ENCODE measurements around the gene CAMK2G.
"Not testable (repeated sequence)": the region's sequence is repeated elsewhere in the genome, so short reads cannot be mapped to it uniquely, and the experiment has no call there.

Gene CAMK2G

GRCh38 chr10:73812657-73813056, 61.7 kb downstream of the CAMK2G start:
- DNase-seq (ENCODE audit: low read depth in 3 of 3): no peak

DNA sequence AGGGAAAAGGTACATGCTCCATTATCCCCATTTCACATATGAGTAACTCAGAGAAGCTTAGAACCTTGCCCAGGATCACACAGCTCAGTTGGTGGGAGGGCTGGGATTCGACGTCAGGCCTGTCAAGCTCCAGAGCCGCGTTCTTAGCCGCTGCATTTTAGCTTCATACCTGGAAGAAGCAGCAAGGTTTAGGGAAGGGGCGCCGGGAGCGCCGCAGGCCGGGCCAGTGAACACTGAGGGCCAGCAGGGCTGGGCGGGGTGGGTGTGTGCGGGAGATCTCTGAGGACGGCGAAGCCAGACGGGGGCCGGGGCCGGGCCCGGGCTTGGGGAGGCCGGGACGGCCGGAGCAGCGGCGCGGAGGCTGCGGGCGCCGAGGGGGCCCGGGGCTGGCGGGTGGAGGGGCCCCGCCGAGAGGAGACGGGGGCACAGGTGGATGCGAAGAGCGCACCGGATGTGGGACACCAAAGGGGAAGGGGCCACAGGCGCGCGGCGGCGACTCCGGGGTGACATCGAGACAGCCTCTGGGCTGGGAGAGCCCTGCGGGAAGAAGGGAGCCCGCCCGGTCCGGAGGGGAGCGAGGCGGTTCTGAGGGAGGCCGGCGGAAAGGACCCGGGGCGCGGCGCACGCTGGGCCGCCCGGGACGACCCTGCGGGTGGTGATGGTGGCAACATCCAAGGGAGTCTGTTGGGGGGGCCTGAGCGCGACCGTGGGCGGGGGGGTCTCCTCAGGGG, 63.5 kb downstream of the CAMK2G start:
- peak in 2 of 3 experiments; percentile 24 to 40 for DNase-seq (ENCODE audit: low read depth in 3 of 3)

DNA sequence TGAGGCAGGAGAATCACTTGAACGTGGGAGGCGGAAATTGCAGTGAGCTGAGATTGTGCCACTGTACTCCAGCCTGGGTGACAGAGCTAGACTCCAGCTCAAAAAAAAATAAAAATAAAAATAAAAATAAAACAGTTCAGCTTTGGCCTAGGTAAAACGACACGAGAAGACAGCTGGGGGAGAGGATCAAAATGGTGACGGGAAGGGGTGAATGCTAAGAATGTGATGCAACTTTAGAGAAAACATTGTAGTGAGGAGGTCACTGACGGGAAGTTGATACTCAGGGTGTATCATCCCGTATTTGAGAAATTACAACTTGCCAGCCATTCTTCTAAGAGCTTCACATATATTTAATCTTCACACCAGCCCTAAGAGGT, 64.0 kb downstream of the CAMK2G start:
- DNase-seq (ENCODE audit: low read depth in 3 of 3): no peak

GRCh38 chr10:73809061-73809818, 65.1 kb downstream of the CAMK2G start:
- no peak for DNase-seq (ENCODE audit: low read depth in 3 of 3)

DNA sequence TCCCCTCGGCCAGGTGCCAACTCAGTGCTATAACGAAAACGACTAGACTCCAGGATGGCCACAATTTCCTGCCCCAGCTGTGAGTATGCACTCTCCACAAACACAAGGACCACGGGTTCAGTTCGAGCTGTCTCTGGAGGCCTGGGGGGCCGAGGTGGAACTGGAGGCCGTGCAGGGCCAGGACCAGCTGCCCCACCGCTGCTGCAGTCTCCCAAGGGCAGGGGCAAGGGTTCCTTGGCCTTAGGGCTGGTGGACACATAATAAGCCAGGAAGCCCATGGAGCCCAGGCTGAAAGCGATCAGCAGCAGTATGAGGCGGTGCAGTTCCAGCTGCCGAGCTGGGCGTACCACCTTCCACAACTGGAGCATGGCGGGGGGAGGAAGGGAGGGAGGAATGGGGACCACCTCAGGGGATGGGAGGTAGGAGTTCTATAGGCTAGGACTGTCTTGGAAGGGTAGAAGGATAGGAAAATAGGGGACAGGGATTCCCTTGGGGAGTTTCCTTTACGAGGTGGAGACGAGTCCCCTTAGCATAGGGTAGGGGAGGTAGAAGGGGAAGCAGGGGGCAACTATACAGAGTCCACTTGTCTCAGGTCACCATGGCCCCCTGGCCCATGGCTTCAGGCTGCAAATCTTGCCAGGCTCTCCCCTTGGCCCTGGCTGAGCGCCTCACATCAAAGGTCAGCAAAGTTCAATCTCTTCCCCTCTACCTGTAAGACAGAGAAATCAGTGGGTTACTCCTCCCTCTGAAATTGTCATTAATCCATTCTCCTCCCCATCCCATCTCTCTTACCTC, 66.1 kb downstream of the CAMK2G start:
- DNase-seq (ENCODE audit: low read depth in 3 of 3): no peak

DNA sequence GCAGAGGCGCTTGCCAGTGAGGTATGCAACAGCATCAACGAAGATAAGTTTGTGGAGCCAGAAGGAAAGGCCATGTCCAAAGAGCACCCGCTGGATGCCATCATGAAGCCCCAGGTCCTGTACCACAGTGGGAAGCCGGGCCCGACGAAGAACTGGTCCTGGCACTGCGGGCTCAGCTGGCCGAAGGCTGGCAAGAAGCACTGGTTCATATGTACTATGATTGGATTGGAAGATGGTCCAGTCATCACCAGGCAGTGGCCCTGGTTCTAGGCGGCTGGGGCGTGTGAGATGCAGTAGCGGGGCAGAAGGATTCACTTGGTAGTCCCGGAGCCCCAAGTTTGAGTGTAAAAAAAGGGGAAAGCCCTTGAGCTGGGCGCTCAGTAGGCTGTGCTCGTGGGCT, 66.9 kb downstream of the CAMK2G start:
- no peak for DNase-seq (ENCODE audit: low read depth in 3 of 3)

DNA sequence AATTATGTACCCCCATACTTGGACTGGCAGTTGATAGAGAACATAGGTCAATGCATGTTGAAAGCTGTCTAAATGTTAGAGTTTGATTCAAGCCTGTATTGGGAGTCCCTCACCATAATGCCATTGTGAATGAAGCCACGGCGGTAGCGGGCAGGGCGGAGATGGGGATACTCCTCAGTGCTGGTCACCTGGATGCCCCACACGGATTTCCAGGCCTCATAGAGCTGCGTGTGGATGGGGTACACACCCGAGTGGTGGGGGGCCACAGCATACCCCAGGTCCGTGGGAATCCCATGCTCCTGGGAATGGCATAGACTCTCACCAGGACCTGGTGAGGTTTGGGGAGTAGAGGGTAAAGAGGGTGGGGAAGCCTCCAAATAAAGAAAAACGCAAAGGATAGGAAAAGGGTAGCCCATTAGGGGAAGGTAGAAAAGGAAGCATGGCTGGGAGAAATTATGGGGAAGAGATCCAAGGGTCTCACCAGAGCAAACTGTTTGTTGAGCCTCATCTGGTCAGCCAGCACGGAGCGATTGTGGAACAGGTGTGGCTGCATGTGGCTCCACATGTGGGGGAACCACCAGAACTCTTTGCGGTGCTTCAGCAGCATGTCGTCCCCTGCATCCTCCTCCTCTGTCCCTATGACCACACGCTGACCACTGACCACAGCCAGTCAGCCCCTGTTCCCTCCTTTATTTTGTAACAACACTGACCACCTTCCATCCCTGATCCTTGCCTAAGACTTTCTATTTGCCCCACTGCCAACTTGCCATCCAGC, 68.0 kb downstream of the CAMK2G start:
- DNase-seq (ENCODE audit: low read depth in 3 of 3): no peak

DNA sequence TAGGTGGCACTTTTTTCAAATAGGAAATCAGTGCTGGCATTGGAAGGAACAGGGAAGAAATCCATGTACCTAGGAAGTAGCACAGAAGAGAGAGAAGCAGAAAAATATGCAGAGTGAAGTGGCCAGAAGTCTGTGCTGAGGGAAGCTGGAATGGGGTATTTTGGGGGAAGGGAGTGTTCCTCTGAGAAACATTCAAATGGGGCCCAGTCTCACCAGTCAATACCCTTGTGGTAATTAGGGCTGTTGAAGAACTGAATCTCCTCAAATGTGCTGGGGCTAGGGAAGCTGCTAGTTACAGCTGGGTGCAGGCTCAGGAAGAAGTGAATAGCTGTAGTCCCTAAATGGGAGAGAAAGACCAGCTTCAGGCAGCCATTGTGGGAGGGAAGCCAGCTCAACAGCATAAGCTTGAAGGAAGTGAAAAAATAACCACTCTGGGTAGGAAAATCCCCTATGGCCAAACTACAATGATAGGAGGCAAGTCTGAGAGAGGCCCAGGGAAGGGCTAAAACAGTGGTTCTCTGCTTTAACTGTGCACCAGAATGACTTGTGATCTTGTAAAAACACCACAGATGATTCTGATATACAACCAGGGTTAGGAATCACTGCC, 70.6 kb downstream of the CAMK2G start:
- no peak for DNase-seq (ENCODE audit: low read depth in 3 of 3)

- DNase-seq (ENCODE audit: low read depth in 3 of 3): no peak
Measured at GRCh38 chr10:73802276-73802991, 71.9 kb downstream of the CAMK2G start.

- no peak for DNase-seq (ENCODE audit: low read depth in 3 of 3)
Measured at GRCh38 chr10:73801253-73801590, 73.1 kb downstream of the CAMK2G start.

DNA sequence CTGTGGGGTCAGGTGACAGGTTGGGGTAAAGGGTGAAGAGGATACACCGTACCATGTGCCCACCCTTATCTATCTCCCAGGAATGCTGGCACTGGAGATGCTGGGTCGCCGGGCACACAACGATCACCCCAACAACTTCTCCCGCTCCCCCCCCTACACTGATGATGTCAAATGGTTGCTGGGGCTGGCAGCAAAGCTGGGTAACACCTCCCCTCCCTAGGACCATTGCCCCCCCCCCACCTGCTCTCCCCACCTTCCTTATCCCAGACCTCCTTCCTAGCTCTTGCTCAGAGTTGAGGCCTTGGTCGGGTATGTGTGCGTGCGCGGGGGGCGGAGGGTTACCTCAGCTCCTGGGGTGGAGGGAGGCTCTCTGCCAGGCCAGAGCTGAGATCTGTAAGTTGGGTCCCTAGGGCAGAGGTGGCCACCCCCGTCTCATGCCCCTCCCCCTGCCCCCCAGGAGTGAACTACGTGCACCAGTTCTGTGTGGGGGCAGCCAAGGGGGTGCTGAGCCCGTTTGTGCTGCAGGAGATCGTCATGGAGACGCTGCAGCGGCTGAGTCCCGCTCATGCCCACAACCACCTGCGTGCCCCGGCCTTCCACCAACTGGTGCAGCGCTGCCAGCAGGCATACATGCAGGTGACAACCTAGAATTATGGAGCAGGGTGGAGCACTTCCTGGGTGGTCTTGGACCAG, 73.6 kb downstream of the CAMK2G start:
- no peak for DNase-seq (ENCODE audit: low read depth in 3 of 3)

DNA sequence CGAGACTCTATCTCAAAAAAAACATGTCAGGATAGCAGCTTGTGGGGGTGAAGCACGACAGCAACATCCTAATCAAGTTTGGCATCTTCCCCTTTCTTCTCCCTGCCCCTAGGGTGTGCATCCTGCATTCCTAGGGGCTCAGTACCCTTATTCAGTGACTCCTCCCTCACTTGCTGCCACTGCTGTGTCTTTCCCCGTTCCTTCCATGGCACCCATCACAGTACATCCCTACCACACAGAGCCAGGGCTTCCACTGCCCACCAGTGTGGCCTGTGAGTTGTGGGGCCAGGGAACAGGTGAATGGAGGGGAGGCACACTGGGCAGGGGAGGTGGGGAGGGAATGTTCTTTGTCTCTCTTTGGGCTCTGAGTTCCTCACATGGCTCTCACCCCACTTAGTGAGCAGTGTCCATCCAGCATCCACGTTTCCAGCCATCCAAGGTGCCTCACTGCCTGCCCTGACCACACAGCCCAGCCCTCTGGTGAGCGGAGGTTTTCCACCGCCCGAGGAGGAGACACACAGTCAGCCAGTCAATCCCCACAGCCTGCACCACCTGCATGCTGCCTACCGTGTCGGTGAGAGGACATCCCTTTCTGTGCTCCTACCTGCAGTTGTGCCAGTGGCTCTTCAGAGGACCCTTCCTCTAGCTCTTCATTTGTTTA, 74.3 kb downstream of the CAMK2G start:
- no peak for DNase-seq (ENCODE audit: low read depth in 3 of 3)

- DNase-seq (ENCODE audit: low read depth in 3 of 3): no peak
Measured at GRCh38 chr10:73798927-73799560, 75.3 kb downstream of the CAMK2G start.

- no peak for DNase-seq (ENCODE audit: low read depth in 3 of 3)
Measured at GRCh38 chr10:73798087-73798486, 76.3 kb downstream of the CAMK2G start.

DNA sequence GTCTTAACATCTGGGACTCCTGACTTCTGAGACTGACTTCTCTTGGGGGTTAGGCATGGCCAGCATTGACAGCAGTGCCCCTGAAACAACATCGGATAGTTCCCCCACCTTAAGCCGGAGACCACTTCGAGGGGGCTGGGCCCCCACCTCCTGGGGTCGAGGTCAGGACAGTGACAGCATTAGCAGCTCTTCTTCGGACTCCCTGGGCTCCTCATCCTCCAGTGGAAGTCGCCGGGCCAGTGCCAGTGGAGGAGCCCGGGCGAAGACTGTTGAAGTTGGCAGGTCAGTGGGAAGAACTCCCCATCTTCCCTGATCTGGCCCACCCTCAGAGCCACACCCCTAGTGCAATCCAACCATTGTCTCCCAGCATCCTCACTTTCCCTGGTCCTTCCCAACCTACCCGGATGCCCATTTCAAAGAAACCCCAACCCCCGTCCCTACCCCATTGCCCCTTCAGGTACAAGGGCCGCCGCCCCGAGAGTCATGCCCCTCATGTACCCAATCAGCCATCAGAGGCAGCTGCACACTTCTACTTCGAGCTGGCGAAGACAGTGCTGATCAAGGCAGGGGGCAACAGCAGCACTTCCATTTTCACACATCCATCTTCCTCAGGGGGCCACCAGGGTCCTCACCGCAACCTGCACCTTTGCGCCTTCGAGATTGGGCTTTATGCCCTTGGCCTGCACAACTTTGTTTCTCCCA, 76.9 kb downstream of the CAMK2G start:
- DNase-seq (ENCODE audit: low read depth in 3 of 3): no peak

GRCh38 chr10:73796766-73797165, 77.6 kb downstream of the CAMK2G start:
- DNase-seq (ENCODE audit: low read depth in 3 of 3): no peak

GRCh38 chr10:73796035-73796434, 78.3 kb downstream of the CAMK2G start:
- not testable (repeated sequence) for DNase-seq (ENCODE audit: low read depth in 3 of 3)

DNA sequence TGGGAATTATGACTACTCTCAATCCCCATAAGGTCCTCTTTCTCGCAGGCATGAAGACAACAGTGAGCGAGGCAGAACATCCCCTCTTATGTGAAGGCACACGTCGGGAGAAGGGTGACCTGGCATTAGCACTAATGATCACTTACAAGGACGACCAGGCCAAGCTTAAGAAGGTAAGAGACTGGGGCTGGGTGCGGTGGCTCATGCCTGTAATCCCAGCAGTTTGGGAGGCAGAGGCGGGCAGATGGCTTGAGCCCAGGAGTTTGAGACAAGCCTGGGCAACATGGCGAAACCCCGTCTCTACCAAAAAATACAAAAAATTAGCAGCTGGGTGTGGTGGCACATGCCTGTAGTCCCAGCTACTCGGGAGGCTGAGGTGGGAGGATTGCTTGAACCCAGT, 78.9 kb downstream of the CAMK2G start:
- not testable (repeated sequence) for DNase-seq (ENCODE audit: low read depth in 3 of 3)

- DNase-seq (ENCODE audit: low read depth in 3 of 3): no peak
Measured at GRCh38 chr10:73793456-73793855, 80.9 kb downstream of the CAMK2G start.
